DND-41 (cell line): Measurements from ENCODE around the gene BRSK2.

Experiments used
- ATAC-seq: fragments of 200-7000 bp; cut with Tn5 transposase; 3 replicates; pipeline ENCODE4 v1.9.1; 2021; ENCODE audit warnings: low read depth; ENCODE audit not compliant: insufficient read depth
- DNase-seq: peaks from one replicate; pipeline ENCODE4 v3.0.0-alpha.2; 2020
- H2AFZ ChIP-seq: 2 replicates; pipeline ENCODE4 v1.6.0; 2012; ENCODE audit warnings: low read depth, low read length
- H3K27ac ChIP-seq: 2 replicates; pipeline ENCODE4 v1.5.1; 2012; ENCODE audit warnings: low read length, inconsistent platforms
- H3K27me3 ChIP-seq: fragments of 200-600 bp; sonication (generic); 2 replicates; pipeline ENCODE4 v1.6.0; 2012; ENCODE audit warnings: low read length, mild to moderate bottlenecking, inconsistent platforms; ENCODE audit not compliant: insufficient read depth, poor library complexity
- H3K36me3 ChIP-seq: 2 replicates; pipeline ENCODE4 v1.5.1; 2012; ENCODE audit warnings: low read length, inconsistent platforms; ENCODE audit not compliant: insufficient read depth
- H3K4me1 ChIP-seq: 2 replicates; pipeline ENCODE4 v1.5.1; 2012; ENCODE audit warnings: mild to moderate bottlenecking, low read length; ENCODE audit not compliant: insufficient read depth
- H3K4me2 ChIP-seq: 2 replicates; pipeline ENCODE4 v1.6.0; 2012; ENCODE audit warnings: mild to moderate bottlenecking, moderate library complexity, low read length, inconsistent platforms; ENCODE audit not compliant: insufficient read depth
- H3K4me3 ChIP-seq, 2 experiments: fragments of 200-600 bp in 1 of 2; shearing (Covaris generic) in 1 of 2; 2 replicates each; pipeline ENCODE4 v1.5.1; 2012 to 2016; ENCODE audit warnings: inconsistent platforms in 2 of 2, low read length in 2 of 2, mild to moderate bottlenecking in 2 of 2, low read depth in 1 of 2, moderate library complexity in 1 of 2
- H3K79me2 ChIP-seq: 2 replicates; pipeline ENCODE4 v1.6.0; 2012; ENCODE audit warnings: low read length, inconsistent platforms; ENCODE audit not compliant: insufficient read depth
- H3K9ac ChIP-seq: 2 replicates; pipeline ENCODE4 v1.6.0; 2012; ENCODE audit warnings: low read depth, mild to moderate bottlenecking, inconsistent platforms, low read length, moderate library complexity
- H3K9me3 ChIP-seq: 2 replicates; pipeline ENCODE4 v1.5.1; 2012; ENCODE audit warnings: low read length, moderate library complexity, mild to moderate bottlenecking, inconsistent platforms; ENCODE audit not compliant: insufficient read depth, severe bottlenecking
- H4K20me1 ChIP-seq: 2 replicates; pipeline ENCODE4 v1.6.0; 2012; ENCODE audit warnings: low read length; ENCODE audit not compliant: insufficient read depth
- EZH2 ChIP-seq: IDR thresholded peaks from 3 replicates; pipeline ENCODE4 v1.6.1; 2012; ENCODE audit warnings: borderline replicate concordance, low read depth, mild to moderate bottlenecking, moderate library complexity, low read length, inconsistent platforms; ENCODE audit not compliant: severe bottlenecking
- TF ChIP-seq, protein P1 (sequence below): IDR thresholded peaks from 2 replicates; pipeline ENCODE4 v1.5.1; 2012; ENCODE audit warnings: borderline replicate concordance, low read length, moderate library complexity, mild to moderate bottlenecking; ENCODE audit not compliant: poor library complexity, severe bottlenecking; ENCODE audit errors: extremely low read depth

The BRSK2 gene

GRCh38 chr11:1479006-1479677, 89.4 kb downstream of the BRSK2 start:
- DNase-seq (no peak), ATAC-seq (no peak)
- TF ChIP-seq, protein P1, sequence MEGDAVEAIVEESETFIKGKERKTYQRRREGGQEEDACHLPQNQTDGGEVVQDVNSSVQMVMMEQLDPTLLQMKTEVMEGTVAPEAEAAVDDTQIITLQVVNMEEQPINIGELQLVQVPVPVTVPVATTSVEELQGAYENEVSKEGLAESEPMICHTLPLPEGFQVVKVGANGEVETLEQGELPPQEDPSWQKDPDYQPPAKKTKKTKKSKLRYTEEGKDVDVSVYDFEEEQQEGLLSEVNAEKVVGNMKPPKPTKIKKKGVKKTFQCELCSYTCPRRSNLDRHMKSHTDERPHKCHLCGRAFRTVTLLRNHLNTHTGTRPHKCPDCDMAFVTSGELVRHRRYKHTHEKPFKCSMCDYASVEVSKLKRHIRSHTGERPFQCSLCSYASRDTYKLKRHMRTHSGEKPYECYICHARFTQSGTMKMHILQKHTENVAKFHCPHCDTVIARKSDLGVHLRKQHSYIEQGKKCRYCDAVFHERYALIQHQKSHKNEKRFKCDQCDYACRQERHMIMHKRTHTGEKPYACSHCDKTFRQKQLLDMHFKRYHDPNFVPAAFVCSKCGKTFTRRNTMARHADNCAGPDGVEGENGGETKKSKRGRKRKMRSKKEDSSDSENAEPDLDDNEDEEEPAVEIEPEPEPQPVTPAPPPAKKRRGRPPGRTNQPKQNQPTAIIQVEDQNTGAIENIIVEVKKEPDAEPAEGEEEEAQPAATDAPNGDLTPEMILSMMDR, result no peak
- no peak for TF ChIP-seq EZH2
- no peaks in the 10 kb centered on the region for H3K9me3 ChIP-seq
- no peaks in the 10 kb centered on the region for H3K4me1 ChIP-seq
- H3K79me2 ChIP-seq, result peaks cover 23% of the 10 kb centered on the region
- peaks cover 62% of the 10 kb centered on the region for H4K20me1 ChIP-seq
- peaks cover 56% of the 10 kb centered on the region for H3K36me3 ChIP-seq
- H3K9ac ChIP-seq, result no peak overlapping the region
- no peak overlapping the region for H3K27ac ChIP-seq
- no peak overlapping the region for H3K4me2 ChIP-seq
- no peak overlapping the region for H3K4me3 ChIP-seq
- H2AFZ ChIP-seq, result no peak overlapping the region
- H3K27me3 ChIP-seq, result no peaks in the 10 kb centered on the region

DNA sequence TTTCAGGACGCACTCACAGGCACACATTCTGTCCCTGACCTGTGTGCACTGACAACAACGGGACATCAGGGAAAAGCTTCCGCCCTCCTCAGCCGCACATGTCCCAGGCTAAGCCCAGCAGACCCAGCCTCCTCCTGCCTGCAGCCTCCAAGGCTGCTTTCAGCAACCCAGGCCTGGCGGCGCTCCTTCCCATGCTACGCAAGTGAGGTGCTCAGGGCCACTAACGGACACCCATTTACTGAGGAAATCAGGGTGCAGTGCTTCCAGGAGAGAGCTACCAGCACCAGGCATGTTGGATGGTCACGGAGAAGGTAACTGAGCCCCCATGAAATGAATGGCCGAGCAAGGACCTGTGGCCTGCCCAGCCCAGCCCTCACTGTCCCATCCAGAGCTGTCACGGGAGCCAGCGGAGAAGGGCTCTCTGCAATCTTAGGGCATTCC, 90.0 kb downstream of the BRSK2 start:
- no peak for TF ChIP-seq EZH2
- TF ChIP-seq, protein P1, result no peak
- Histone ChIP-seq H2AFZ (no peak overlapping the region), H3K27ac (no peak overlapping the region), H3K9ac (no peak overlapping the region), H3K4me2 (no peak overlapping the region), H3K9me3 (no peaks in the 10 kb centered on the region), H4K20me1 (peaks cover 68% of the 10 kb centered on the region), H3K27me3 (no peaks in the 10 kb centered on the region), H3K36me3 (peaks cover 55% of the 10 kb centered on the region), H3K79me2 (peaks cover 29% of the 10 kb centered on the region), H3K4me3 (no peak overlapping the region), H3K4me1 (no peaks in the 10 kb centered on the region)
- ATAC-seq, result no peak
- DNase-seq, result no peak

DNA sequence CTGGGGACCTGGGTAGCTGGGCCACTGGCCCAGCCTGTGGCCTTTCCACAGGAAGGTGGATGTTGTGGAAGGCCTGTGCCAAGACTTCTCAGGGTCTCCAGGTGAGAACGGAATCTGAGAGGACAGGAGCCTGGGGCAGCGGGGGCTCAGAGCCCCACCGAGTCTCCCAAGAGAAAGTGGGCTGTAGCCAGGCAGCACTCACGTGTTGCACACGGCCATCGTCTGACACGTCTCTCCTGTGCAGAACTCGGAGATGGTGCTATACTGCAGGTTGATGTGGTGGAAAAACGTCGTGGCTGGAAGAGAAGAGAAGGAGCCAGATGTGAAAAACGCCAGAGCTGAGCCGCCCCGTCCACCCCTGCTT, 90.4 kb downstream of the BRSK2 start:
- Histone ChIP-seq H4K20me1 (peaks cover 72% of the 10 kb centered on the region), H3K9ac (no peak overlapping the region), H3K27ac (no peak overlapping the region), H3K27me3 (no peaks in the 10 kb centered on the region), H3K4me2 (no peak overlapping the region), H2AFZ (no peak overlapping the region), H3K4me1 (no peaks in the 10 kb centered on the region), H3K4me3 (no peak overlapping the region), H3K9me3 (no peaks in the 10 kb centered on the region), H3K36me3 (peaks cover 55% of the 10 kb centered on the region), H3K79me2 (peaks cover 33% of the 10 kb centered on the region)
- TF ChIP-seq, protein P1, result no peak
- TF ChIP-seq EZH2, result no peak
- DNase-seq (no peak), ATAC-seq (no peak)
